Measurements from ENCODE around the gene GOLGA5.

The GOLGA5 gene

GRCh38 chr14:92785667-92786426 lies 8.3 kb upstream of the GOLGA5 start:
- Histone ChIP-seq H2AFZ (ENCODE audit: low read length) (no peak overlapping the region), H3K4me1 (ENCODE audit: insufficient read depth, low read length, severe bottlenecking) (no peaks in the 10 kb centered on the region), H3K4me2 (ENCODE audit: low read length) (no peak overlapping the region), H3K36me3 (ENCODE audit: insufficient read depth, low read length) (no peaks in the 10 kb centered on the region), H3K27me3 (ENCODE audit: insufficient read depth, low read length) (no peaks in the 10 kb centered on the region), H3K27ac (ENCODE audit: low read depth, low read length, poor library complexity, severe bottlenecking) (no peak overlapping the region), H3K9me3 (ENCODE audit: low read length) (peaks cover 6% of the 10 kb centered on the region; the same call in 1 of the 2 replicates), H4K20me1 (ENCODE audit: insufficient read depth, low read length) (no peaks in the 10 kb centered on the region), H3K9me2 (ENCODE audit: low read depth, low read length) (no peaks in the 10 kb centered on the region), H3K79me2 (ENCODE audit: insufficient read depth, low read length) (no peaks in the 10 kb centered on the region), H3K4me3 (ENCODE audit: low read depth, low read length, poor library complexity, severe bottlenecking) (no peak overlapping the region), H3K9ac (ENCODE audit: low read length) (no peak overlapping the region), H3F3A (ENCODE audit: insufficient read depth, low read length) (no peaks in the 10 kb centered on the region)
- TF ChIP-seq CTCF (IDR thresholded peaks at IDR 0.05; ENCODE audit: low read length), result no peak
- TF ChIP-seq EZH2 (IDR thresholded peaks at IDR 0.05; ENCODE audit: borderline replicate concordance, low read length), result no peak

- Histone ChIP-seq H3K9ac (ENCODE audit: low read length) (no peak overlapping the region), H3K9me2 (ENCODE audit: low read depth, low read length) (no peaks in the 10 kb centered on the region), H3F3A (ENCODE audit: insufficient read depth, low read length) (no peaks in the 10 kb centered on the region), H3K27ac (ENCODE audit: low read depth, low read length, poor library complexity, severe bottlenecking) (no peak overlapping the region), H3K27me3 (ENCODE audit: insufficient read depth, low read length) (no peaks in the 10 kb centered on the region), H4K20me1 (ENCODE audit: insufficient read depth, low read length) (no peaks in the 10 kb centered on the region), H3K4me1 (ENCODE audit: insufficient read depth, low read length, severe bottlenecking) (no peaks in the 10 kb centered on the region), H2AFZ (ENCODE audit: low read length) (no peak overlapping the region), H3K36me3 (ENCODE audit: insufficient read depth, low read length) (no peaks in the 10 kb centered on the region), H3K4me2 (ENCODE audit: low read length) (no peak overlapping the region), H3K9me3 (ENCODE audit: low read length) (peaks cover 6% of the 10 kb centered on the region; the same call in 1 of the 2 replicates), H3K4me3 (ENCODE audit: low read depth, low read length, poor library complexity, severe bottlenecking) (no peak overlapping the region), H3K79me2 (ENCODE audit: insufficient read depth, low read length) (no peaks in the 10 kb centered on the region)
- no peak for TF ChIP-seq EZH2 (IDR thresholded peaks at IDR 0.05; ENCODE audit: borderline replicate concordance, low read length)
- no peak for TF ChIP-seq CTCF (IDR thresholded peaks at IDR 0.05; ENCODE audit: low read length)
Measured at GRCh38 chr14:92786427-92786756, 7.7 kb upstream of the GOLGA5 start.

GRCh38 chr14:92787554-92787953 lies 6.6 kb upstream of the GOLGA5 start:
- TF ChIP-seq EZH2 (IDR thresholded peaks at IDR 0.05; ENCODE audit: borderline replicate concordance, low read length), result no peak
- no peak for TF ChIP-seq CTCF (IDR thresholded peaks at IDR 0.05; ENCODE audit: low read length)
- Histone ChIP-seq H3K27me3 (ENCODE audit: insufficient read depth, low read length) (no peaks in the 10 kb centered on the region), H3K27ac (ENCODE audit: low read depth, low read length, poor library complexity, severe bottlenecking) (no peak overlapping the region), H2AFZ (ENCODE audit: low read length) (no peak overlapping the region), H3K9me2 (ENCODE audit: low read depth, low read length) (no peaks in the 10 kb centered on the region), H3K9me3 (ENCODE audit: low read length) (peaks cover 6% of the 10 kb centered on the region; the same call in 1 of the 2 replicates), H3K4me2 (ENCODE audit: low read length) (no peak overlapping the region), H3K4me3 (ENCODE audit: low read depth, low read length, poor library complexity, severe bottlenecking) (no peak overlapping the region), H3K36me3 (ENCODE audit: insufficient read depth, low read length) (no peaks in the 10 kb centered on the region), H3F3A (ENCODE audit: insufficient read depth, low read length) (no peaks in the 10 kb centered on the region), H4K20me1 (ENCODE audit: insufficient read depth, low read length) (no peaks in the 10 kb centered on the region), H3K9ac (ENCODE audit: low read length) (no peak overlapping the region), H3K4me1 (ENCODE audit: insufficient read depth, low read length, severe bottlenecking) (no peaks in the 10 kb centered on the region), H3K79me2 (ENCODE audit: insufficient read depth, low read length) (no peaks in the 10 kb centered on the region)
